Measurements from ENCODE around the gene HLA-DRB1.

HLA-DRB1 gene

DNA sequence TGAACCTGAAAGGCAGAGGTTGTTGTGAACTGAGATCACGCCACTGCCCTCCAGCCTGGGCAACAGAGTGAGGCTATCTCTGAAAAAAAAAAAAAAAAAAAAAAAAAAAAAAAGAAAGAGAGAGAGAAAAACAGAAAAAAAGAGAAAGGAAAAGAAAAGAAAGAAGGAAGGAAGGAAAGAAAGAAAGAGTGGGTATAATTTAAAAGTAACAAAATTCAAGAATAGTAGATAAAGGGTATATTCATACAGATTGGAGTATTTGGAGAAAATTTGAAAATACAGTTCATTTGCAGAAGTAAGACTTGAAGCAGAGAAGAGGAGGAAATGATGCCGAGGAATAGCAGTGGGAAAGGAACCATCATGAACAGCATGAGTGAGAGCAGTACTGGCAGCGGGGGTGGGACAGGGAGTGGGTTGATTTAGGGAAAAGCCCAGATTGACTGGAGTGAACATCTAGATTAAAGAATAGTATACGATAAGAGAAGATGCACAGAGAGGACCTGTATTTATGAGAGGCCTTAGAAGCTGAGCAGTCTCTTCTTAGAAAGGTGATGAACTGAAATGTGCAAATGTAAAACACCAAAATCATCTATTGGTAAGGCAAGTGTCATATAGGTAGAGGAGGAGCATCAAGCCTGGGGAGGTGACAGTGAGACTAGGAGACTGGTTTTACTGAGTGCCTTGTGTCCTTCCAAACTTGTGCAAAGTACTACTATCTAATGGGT lies 17.8 kb upstream of the HLA-DRB1 start:
- no peak overlapping the region for H2AFZ ChIP-seq (ENCODE audit: low read depth, low read length, severe bottlenecking)
- no peaks in the 10 kb centered on the region for H3K27me3 ChIP-seq (ENCODE audit: low read length)
- no peak overlapping the region for H3K27ac ChIP-seq (ENCODE audit: low read depth, low read length)
- H3K9me2 ChIP-seq (replicated peaks; ENCODE audit: insufficient read depth, low read length): no peaks in the 10 kb centered on the region
- H3K36me3 ChIP-seq (ENCODE audit: low read length): no peaks in the 10 kb centered on the region
- H4K20me1 ChIP-seq (ENCODE audit: low read depth, low read length): no peaks in the 10 kb centered on the region
- H3K4me3 ChIP-seq (ENCODE audit: insufficient read depth, low read length, poor library complexity, severe bottlenecking): no peak overlapping the region
- H3K9me3 ChIP-seq (ENCODE audit: insufficient read depth, low read length): no peaks in the 10 kb centered on the region
- no peak overlapping the region for H3K4me2 ChIP-seq (ENCODE audit: low read depth, low read length, poor library complexity, severe bottlenecking)
- TF ChIP-seq CTCF (IDR thresholded peaks at IDR 0.05; ENCODE audit: insufficient read depth, low read length, poor library complexity, severe bottlenecking) (no peak), EZH2phosphoT487 (conservative IDR thresholded peaks at IDR 0.05; ENCODE audit: low read length) (no peak)
- no peak overlapping the region for H3K9ac ChIP-seq (ENCODE audit: low read length)
- H3F3A ChIP-seq (ENCODE audit: insufficient read depth): peaks cover 6% of the 10 kb centered on the region
- H3K79me2 ChIP-seq (ENCODE audit: insufficient read depth, low read length): no peaks in the 10 kb centered on the region

- Histone ChIP-seq H3K9me2 (replicated peaks; ENCODE audit: insufficient read depth, low read length) (no peaks in the 10 kb centered on the region), H2AFZ (ENCODE audit: low read depth, low read length, severe bottlenecking) (no peak overlapping the region), H3K4me2 (ENCODE audit: low read depth, low read length, poor library complexity, severe bottlenecking) (peak overlapping the region; percentile 45), H3K9ac (ENCODE audit: low read length) (peak overlapping the region; percentile 20; the same call in 1 of the 2 replicates), H3F3A (ENCODE audit: insufficient read depth) (peaks cover 6% of the 10 kb centered on the region), H3K27ac (ENCODE audit: low read depth, low read length) (peak overlapping the region; percentile 58), H3K79me2 (ENCODE audit: insufficient read depth, low read length) (no peaks in the 10 kb centered on the region), H3K4me3 (ENCODE audit: insufficient read depth, low read length, poor library complexity, severe bottlenecking) (peak overlapping the region; percentile 27), H3K36me3 (ENCODE audit: low read length) (no peaks in the 10 kb centered on the region), H3K9me3 (ENCODE audit: insufficient read depth, low read length) (no peaks in the 10 kb centered on the region), H3K27me3 (ENCODE audit: low read length) (no peaks in the 10 kb centered on the region), H4K20me1 (ENCODE audit: low read depth, low read length) (no peaks in the 10 kb centered on the region)
- no peak for TF ChIP-seq CTCF (IDR thresholded peaks at IDR 0.05; ENCODE audit: insufficient read depth, low read length, poor library complexity, severe bottlenecking)
- no peak for TF ChIP-seq EZH2phosphoT487 (conservative IDR thresholded peaks at IDR 0.05; ENCODE audit: low read length)
These were observed 14.8 kb upstream of the HLA-DRB1 start for GRCh38 chr6:32604434-32604877.

DNA sequence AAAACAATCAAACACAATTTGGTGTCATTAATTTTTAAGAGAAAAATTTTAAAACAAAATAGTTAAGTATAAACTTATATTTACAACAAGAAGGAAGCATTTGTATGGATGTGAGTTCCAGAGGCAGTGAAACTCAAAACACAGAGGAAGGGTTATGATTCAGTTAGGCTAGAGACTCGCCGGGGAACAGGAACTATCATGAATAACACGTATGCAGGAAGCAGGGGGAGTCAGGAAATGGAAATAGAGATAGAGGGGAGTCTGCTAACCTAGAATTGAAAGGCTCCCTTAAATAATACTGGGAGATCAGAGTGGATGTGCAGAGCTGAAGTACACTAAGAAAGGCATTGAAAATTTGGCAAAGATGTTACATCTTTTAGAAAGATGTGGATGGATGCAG lies 14.2 kb upstream of the HLA-DRB1 start:
- peak overlapping the region; percentile 20; the same call in 1 of the 2 replicates for H3K9ac ChIP-seq (ENCODE audit: low read length)
- no peaks in the 10 kb centered on the region for H3K27me3 ChIP-seq (ENCODE audit: low read length)
- TF ChIP-seq EZH2phosphoT487 (conservative IDR thresholded peaks at IDR 0.05; ENCODE audit: low read length) (no peak), CTCF (IDR thresholded peaks at IDR 0.05; ENCODE audit: insufficient read depth, low read length, poor library complexity, severe bottlenecking) (no peak)
- H3K36me3 ChIP-seq (ENCODE audit: low read length): no peaks in the 10 kb centered on the region
- H4K20me1 ChIP-seq (ENCODE audit: low read depth, low read length): no peaks in the 10 kb centered on the region
- H3K4me2 ChIP-seq (ENCODE audit: low read depth, low read length, poor library complexity, severe bottlenecking): peak overlapping the region; percentile 45
- no peaks in the 10 kb centered on the region for H3K79me2 ChIP-seq (ENCODE audit: insufficient read depth, low read length)
- H3K27ac ChIP-seq (ENCODE audit: low read depth, low read length): peak overlapping the region; percentile 58
- H3K9me3 ChIP-seq (ENCODE audit: insufficient read depth, low read length): no peaks in the 10 kb centered on the region
- peak overlapping the region; percentile 27 for H3K4me3 ChIP-seq (ENCODE audit: insufficient read depth, low read length, poor library complexity, severe bottlenecking)
- no peak overlapping the region for H2AFZ ChIP-seq (ENCODE audit: low read depth, low read length, severe bottlenecking)
- peaks cover 6% of the 10 kb centered on the region for H3F3A ChIP-seq (ENCODE audit: insufficient read depth)
- no peaks in the 10 kb centered on the region for H3K9me2 ChIP-seq (replicated peaks; ENCODE audit: insufficient read depth, low read length)
